ENCODE results near the gene FOXN3. TPM values are rescaled to one million over a fixed set of nuclear protein-coding genes. Genes with fewer than 3 reads are reported as not detected.

FOXN3 gene
- total and polyA plus RNA-seq, 10 donors = 9.2 to 121 (median 98.3) TPM

- intact Hi-C loops (cut with DNase I; ENCODE audit: low total_unique reads) = no loop called here
- Histone ChIP-seq H3K36me3 (no peaks in the 10 kb centered on the region), H3K4me3 (no peak overlapping the region)
Measured at GRCh38 chr14:89373185-89373584, 43.8 kb downstream of the FOXN3 start.

GRCh38 chr14:89372512-89372883 is 44.5 kb downstream of the FOXN3 start:
- DNase-seq = no peak
- peak overlapping the region in 1 of 8 donors; percentile 7 for H3K27ac ChIP-seq
- WGBS, 5 donors = 46 to 69% (median 56%) methylated on average over 2 of the region's 2 CpGs
- H3K4me1 ChIP-seq = peaks cover under 1 to 59% (median 35%) of the 10 kb centered on the region in 6 donors
- no peak overlapping the region for H3K4me3 ChIP-seq
- intact Hi-C loops (cut with DNase I; ENCODE audit: low total_unique reads) = no loop called here
- TF ChIP-seq POLR2AphosphoS5 (IDR thresholded peaks at IDR 0.05) (no peak), POLR2A (IDR thresholded peaks at IDR 0.05) (no peak)
- TF ChIP-seq, protein P1, sequence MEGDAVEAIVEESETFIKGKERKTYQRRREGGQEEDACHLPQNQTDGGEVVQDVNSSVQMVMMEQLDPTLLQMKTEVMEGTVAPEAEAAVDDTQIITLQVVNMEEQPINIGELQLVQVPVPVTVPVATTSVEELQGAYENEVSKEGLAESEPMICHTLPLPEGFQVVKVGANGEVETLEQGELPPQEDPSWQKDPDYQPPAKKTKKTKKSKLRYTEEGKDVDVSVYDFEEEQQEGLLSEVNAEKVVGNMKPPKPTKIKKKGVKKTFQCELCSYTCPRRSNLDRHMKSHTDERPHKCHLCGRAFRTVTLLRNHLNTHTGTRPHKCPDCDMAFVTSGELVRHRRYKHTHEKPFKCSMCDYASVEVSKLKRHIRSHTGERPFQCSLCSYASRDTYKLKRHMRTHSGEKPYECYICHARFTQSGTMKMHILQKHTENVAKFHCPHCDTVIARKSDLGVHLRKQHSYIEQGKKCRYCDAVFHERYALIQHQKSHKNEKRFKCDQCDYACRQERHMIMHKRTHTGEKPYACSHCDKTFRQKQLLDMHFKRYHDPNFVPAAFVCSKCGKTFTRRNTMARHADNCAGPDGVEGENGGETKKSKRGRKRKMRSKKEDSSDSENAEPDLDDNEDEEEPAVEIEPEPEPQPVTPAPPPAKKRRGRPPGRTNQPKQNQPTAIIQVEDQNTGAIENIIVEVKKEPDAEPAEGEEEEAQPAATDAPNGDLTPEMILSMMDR (IDR thresholded peaks at IDR 0.05 in 8 of 11, conservative IDR thresholded peaks at IDR 0.05 in 3 of 11) = no peak
- no peaks in the 10 kb centered on the region for H3K27me3 ChIP-seq (replicated peaks in 1 of 7)
- H3K36me3 ChIP-seq = no peaks in the 10 kb centered on the region
- H3K9me3 ChIP-seq = peaks cover 0 to 4% (median 0%) of the 10 kb centered on the region in 8 donors

More at GRCh38 chr14:89373185-89373584, 43.8 kb downstream of the FOXN3 start:
- Histone ChIP-seq H3K4me1 (peaks cover 0 to 59% (median 39%) of the 10 kb centered on the region in 6 donors), H3K9me3 (peaks cover 0 to 4% (median 0%) of the 10 kb centered on the region in 8 donors), H3K27me3 (replicated peaks in 1 of 7) (no peaks in the 10 kb centered on the region), H3K27ac (peak overlapping the region in 1 of 8 donors; percentile 7)
- TF ChIP-seq POLR2A (IDR thresholded peaks at IDR 0.05) = no peak
- no peak for TF ChIP-seq POLR2AphosphoS5 (IDR thresholded peaks at IDR 0.05)
- TF ChIP-seq, protein P1 (IDR thresholded peaks at IDR 0.05 in 8 of 11, conservative IDR thresholded peaks at IDR 0.05 in 3 of 11) = no peak
- DNase-seq = no peak
- 59 to 84% (median 78%) methylated on average over 2 of the region's 2 CpGs for WGBS, 5 donors

- Histone ChIP-seq H3K9me3 (peaks cover 0 to 4% (median 0%) of the 10 kb centered on the region in 8 donors), H3K4me1 (peaks cover 6 to 59% (median 37%) of the 10 kb centered on the region in 6 donors), H3K27me3 (replicated peaks in 1 of 7) (no peaks in the 10 kb centered on the region), H3K36me3 (no peaks in the 10 kb centered on the region), H3K27ac (no peak overlapping the region), H3K4me3 (no peak overlapping the region)
- TF ChIP-seq, protein P1 (IDR thresholded peaks at IDR 0.05 in 8 of 11, conservative IDR thresholded peaks at IDR 0.05 in 3 of 11) = no peak
- TF ChIP-seq POLR2AphosphoS5 (IDR thresholded peaks at IDR 0.05) = no peak
- TF ChIP-seq POLR2A (IDR thresholded peaks at IDR 0.05) = no peak
- no peak for DNase-seq
- intact Hi-C loops (cut with DNase I; ENCODE audit: low total_unique reads) = no loop called here
- 86 to 88% (median 86%) methylated on average over 10 of the region's 10 CpGs for WGBS, 5 donors
Measured at GRCh38 chr14:89371585-89372511, 45.2 kb downstream of the FOXN3 start.

DNA sequence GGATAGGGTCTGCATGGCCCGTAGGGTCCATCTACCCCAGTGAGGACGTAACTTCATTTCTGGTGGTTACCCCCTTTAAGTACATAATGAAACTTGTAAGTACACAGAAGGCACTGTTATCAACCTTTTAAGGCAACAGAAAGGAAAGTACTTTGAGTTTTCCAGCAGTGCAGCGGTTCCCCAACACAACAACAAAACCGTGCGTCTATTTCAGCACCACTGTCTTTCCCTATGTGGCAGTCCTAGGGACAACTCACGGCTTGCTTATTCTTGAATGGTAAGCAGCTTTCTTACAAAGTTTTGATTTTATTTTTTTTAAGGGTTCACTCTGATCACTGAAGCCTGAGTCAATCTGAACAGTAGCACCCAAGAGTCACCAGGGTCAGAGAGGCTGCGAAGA is 46.3 kb downstream of the FOXN3 start:
- H3K36me3 ChIP-seq = no peaks in the 10 kb centered on the region
- 83 to 96% (median 90%) methylated on average over 7 of the region's 7 CpGs for WGBS, 5 donors
- H3K27ac ChIP-seq = no peak overlapping the region
- no peak overlapping the region for H3K4me3 ChIP-seq
- TF ChIP-seq POLR2AphosphoS5 (IDR thresholded peaks at IDR 0.05) = no peak
- TF ChIP-seq POLR2A (IDR thresholded peaks at IDR 0.05) = no peak
- TF ChIP-seq, protein P1 (IDR thresholded peaks at IDR 0.05 in 8 of 11, conservative IDR thresholded peaks at IDR 0.05 in 3 of 11) = no peak
- H3K27me3 ChIP-seq (replicated peaks in 1 of 7) = no peaks in the 10 kb centered on the region
- intact Hi-C loops (cut with DNase I; ENCODE audit: low total_unique reads) = no loop called here
- no peak for DNase-seq
- H3K4me1 ChIP-seq = peaks cover 12 to 70% (median 44%) of the 10 kb centered on the region in 6 donors
- H3K9me3 ChIP-seq = peaks cover 0 to 4% (median 0%) of the 10 kb centered on the region in 8 donors
